H1 (cell line): ENCODE measurements around the gene PLK1. TPM values are rescaled to one million over a fixed set of nuclear protein-coding genes. Genes with fewer than 3 reads are reported as not detected.

Experiments used
- CTCF ChIA-PET: fragments of 300-600 bp; sonication (Branson Sonifier 250); formaldehyde crosslinking; loops from one replicate; lab custom pipeline; 2021; ENCODE audit not compliant: partially characterized antibody; lab: Charles Lee
- POLR2A ChIA-PET: fragments of 300-600 bp; sonication (Branson Sonifier 250); formaldehyde crosslinking; loops from one replicate; lab custom pipeline; 2021; ENCODE audit warnings: inconsistent platforms; ENCODE audit not compliant: partially characterized antibody; lab: Charles Lee
- DNase-seq, 2 experiments: peaks; one replicate each; pipeline versions ENCODE4 v3.0.0 to v3.0.0-alpha.2; 2010 to 2022; ENCODE audit warnings: low spot score in 2 of 2, low read depth in 1 of 2, mixed read lengths in 1 of 2
- FAIRE-seq: peaks from 2 replicates; lab custom pipeline; 2011; peaks lifted over from hg19 to GRCh38; lab: Jason Lieb, UNC
- H2AFZ ChIP-seq: 2 replicates; pipeline ENCODE4 v1.8.1; 2012; ENCODE audit warnings: low read length, inconsistent platforms
- H2AK5ac ChIP-seq: 2 replicates; pipeline ENCODE4 v1.6.1; 2013; ENCODE audit warnings: low read depth, low read length
- H2BK120ac ChIP-seq: replicated peaks from 2 replicates; pipeline ENCODE3; 2013; ENCODE audit warnings: low read depth, low read length, inconsistent platforms
- H2BK12ac ChIP-seq: 2 replicates; pipeline ENCODE4 v1.6.1; 2013; ENCODE audit warnings: low read depth, low read length
- H2BK15ac ChIP-seq: 2 replicates; pipeline ENCODE4 v1.6.1; 2013; ENCODE audit warnings: low read length
- H2BK20ac ChIP-seq: 2 replicates; pipeline ENCODE4 v1.6.1; 2013; ENCODE audit warnings: low read length
- H2BK5ac ChIP-seq: 2 replicates; pipeline ENCODE4 v1.6.1; 2013; ENCODE audit warnings: low read depth, low read length
- H3K14ac ChIP-seq: 2 replicates; pipeline ENCODE4 v1.6.1; 2013; ENCODE audit warnings: inconsistent platforms; ENCODE audit not compliant: insufficient read length
- H3K18ac ChIP-seq: 2 replicates; pipeline ENCODE4 v1.6.1; 2013; ENCODE audit warnings: low read length; ENCODE audit errors: extremely low read depth
- H3K23ac ChIP-seq: 2 replicates; pipeline ENCODE4 v1.6.1; 2013; ENCODE audit warnings: inconsistent platforms; ENCODE audit not compliant: insufficient read length
- H3K23me2 ChIP-seq: 2 replicates; pipeline ENCODE4 v1.6.1; 2013; ENCODE audit warnings: low read depth, low read length
- H3K27ac ChIP-seq: 2 replicates; pipeline ENCODE4 v1.6.1; 2011; ENCODE audit warnings: low read depth, low read length, inconsistent platforms
- H3K27me3 ChIP-seq, 4 experiments: replicated peaks in 1 of 4; 1 replicate in 1 of 4; 2 replicates in 3 of 4; pipeline versions ENCODE4 v1.6.1 to v1.8.1; 2011 to 2013; ENCODE audit warnings: low read length in 3 of 4, mild to moderate bottlenecking in 3 of 4, inconsistent platforms in 2 of 4, mixed read lengths in 2 of 4, moderate library complexity in 1 of 4; ENCODE audit not compliant: control insufficient read depth in 3 of 4, insufficient read depth in 3 of 4; ENCODE audit errors: extremely low read depth in 1 of 4
- H3K36me3 ChIP-seq, 4 experiments: 2 replicates each; pipeline versions ENCODE4 v1.6.1 to v1.8.1; 2011 to 2013; ENCODE audit warnings: mild to moderate bottlenecking in 4 of 4, low read length in 3 of 4, moderate library complexity in 2 of 4, control low read depth in 1 of 4, inconsistent platforms in 1 of 4; ENCODE audit not compliant: insufficient read depth in 4 of 4, control insufficient read depth in 2 of 4
- H3K4ac ChIP-seq: replicated peaks from 2 replicates; pipeline ENCODE3; 2013; ENCODE audit warnings: low read length, low read depth, mixed read lengths, inconsistent platforms; ENCODE audit not compliant: insufficient read length
- H3K4me1 ChIP-seq, 4 experiments: replicated peaks in 1 of 4; 1 replicate in 1 of 4; 2 replicates in 3 of 4; pipeline versions ENCODE4 v1.6.1 to v1.8.1; 2011 to 2013; ENCODE audit warnings: low read length in 3 of 4, inconsistent platforms in 2 of 4, mixed read lengths in 1 of 4; ENCODE audit not compliant: insufficient read depth in 4 of 4, control insufficient read depth in 3 of 4
- H3K4me2 ChIP-seq, 2 experiments: 2 replicates each; pipeline versions ENCODE4 v1.6.1 to v1.8.1; 2011 to 2013; ENCODE audit warnings: low read depth in 2 of 2, low read length in 2 of 2, control low read depth in 1 of 2, inconsistent platforms in 1 of 2, mild to moderate bottlenecking in 1 of 2; ENCODE audit not compliant: insufficient read depth in 1 of 2
- H3K4me3 ChIP-seq, 4 experiments: fragments of 200-600, 300-600 bp in 1 of 4; sonication (generic), shearing (Covaris generic), sonication (Bioruptor Twin) in 1 of 4; 2 replicates each; pipeline versions ENCODE4 v1.5.1 to v1.8.1; 2011 to 2016; ENCODE audit warnings: low read length in 4 of 4, low read depth in 3 of 4, control low read depth in 2 of 4, inconsistent platforms in 2 of 4, mild to moderate bottlenecking in 2 of 4, mixed read lengths in 1 of 4, moderate library complexity in 1 of 4; ENCODE audit not compliant: insufficient read depth in 2 of 4; ENCODE audit errors: extremely low read depth in 1 of 4
- H3K56ac ChIP-seq: replicated peaks from 2 replicates; pipeline ENCODE3; 2013; ENCODE audit warnings: low read depth, mild to moderate bottlenecking, mixed read lengths, low read length, inconsistent platforms; ENCODE audit not compliant: insufficient read length
- H3K79me1 ChIP-seq: 2 replicates; pipeline ENCODE4 v1.6.1; 2013; ENCODE audit warnings: low read depth, low read length, control low read depth
- H3K79me2 ChIP-seq, 2 experiments: 2 replicates each; pipeline versions ENCODE4 v1.6.1 to v1.8.1; 2012 to 2013; ENCODE audit warnings: low read length in 2 of 2, mild to moderate bottlenecking in 2 of 2, inconsistent platforms in 1 of 2; ENCODE audit not compliant: insufficient read depth in 2 of 2, control insufficient read depth in 1 of 2
- H3K9ac ChIP-seq, 4 experiments: replicated peaks in 1 of 4; 1 replicate in 1 of 4; 2 replicates in 3 of 4; pipeline versions ENCODE4 v1.6.1 to v1.8.1; 2011 to 2013; ENCODE audit warnings: low read depth in 3 of 4, low read length in 3 of 4, control low read depth in 2 of 4, mild to moderate bottlenecking in 2 of 4, moderate library complexity in 2 of 4, inconsistent platforms in 1 of 4; ENCODE audit errors: extremely low read depth in 1 of 4
- H3K9me3 ChIP-seq, 2 experiments: 2 replicates each; pipeline versions ENCODE4 v1.6.1 to v1.8.1; 2012 to 2013; ENCODE audit warnings: mild to moderate bottlenecking in 2 of 2, moderate library complexity in 2 of 2, control low read depth in 1 of 2, inconsistent platforms in 1 of 2, low read depth in 1 of 2, low read length in 1 of 2, mixed read lengths in 1 of 2; ENCODE audit not compliant: insufficient read depth in 2 of 2
- H4K20me1 ChIP-seq, 2 experiments: replicated peaks in 1 of 2; 2 replicates each; pipeline versions ENCODE3 to v1.8.1; 2011 to 2013; ENCODE audit warnings: inconsistent platforms in 2 of 2, low read length in 2 of 2, mild to moderate bottlenecking in 1 of 2; ENCODE audit not compliant: insufficient read depth in 2 of 2, control insufficient read depth in 1 of 2
- H4K5ac ChIP-seq: 2 replicates; pipeline ENCODE4 v1.6.1; 2013; ENCODE audit warnings: low read length, low read depth, mixed read lengths, inconsistent platforms; ENCODE audit not compliant: insufficient read length
- H4K8ac ChIP-seq: 2 replicates; pipeline ENCODE4 v1.8.0; 2013; ENCODE audit warnings: mild to moderate bottlenecking, moderate library complexity, low read length, inconsistent platforms; ENCODE audit not compliant: insufficient read depth; ENCODE audit errors: extremely low read depth
- H4K91ac ChIP-seq: replicated peaks from 2 replicates; pipeline ENCODE3; 2013; ENCODE audit warnings: low read length, mixed read lengths, inconsistent platforms; ENCODE audit not compliant: insufficient read length
- ASH2L ChIP-seq: fragments of 200-600, 300-600 bp; sonication (generic); IDR thresholded peaks from one replicate; pipeline ENCODE4 v1.7.1; 2017; ENCODE audit warnings: low read length
- ATF2 ChIP-seq: IDR thresholded peaks from 2 replicates; pipeline ENCODE4 v1.6.1; 2012; ENCODE audit warnings: low read length, inconsistent platforms
- BCL11A ChIP-seq, 2 experiments: IDR thresholded peaks; one replicate each; pipeline ENCODE4 v1.6.1; 2011; ENCODE audit warnings: low read depth in 2 of 2, low read length in 2 of 2, mild to moderate bottlenecking in 2 of 2
- BRCA1 ChIP-seq: IDR thresholded peaks from 2 replicates; pipeline ENCODE4 v1.6.1; 2012; ENCODE audit warnings: low read depth, low read length, improper control_type of control experiment
- EP300 ChIP-seq, 2 experiments: IDR thresholded peaks; 1 replicate in 1 of 2; 2 replicates in 1 of 2; pipeline ENCODE4 v1.6.1; 2011 to 2012; ENCODE audit warnings: low read depth in 2 of 2, low read length in 2 of 2, mild to moderate bottlenecking in 2 of 2, borderline replicate concordance in 1 of 2, inconsistent platforms in 1 of 2, moderate library complexity in 1 of 2
- HDAC2 ChIP-seq, 2 experiments: fragments of 300-600 bp in 1 of 2; sonication (generic) in 1 of 2; IDR thresholded peaks; 2 replicates each; pipeline ENCODE4 v1.6.1; 2011 to 2012; ENCODE audit warnings: low read depth in 2 of 2, low read length in 2 of 2, mild to moderate bottlenecking in 2 of 2, moderate library complexity in 2 of 2, borderline replicate concordance in 1 of 2, inconsistent platforms in 1 of 2
- HDAC6 ChIP-seq: IDR thresholded peaks from one replicate; pipeline ENCODE4 v1.7.1; 2012; ENCODE audit warnings: low read depth, mild to moderate bottlenecking, inconsistent platforms, low read length, moderate library complexity
- PHF8 ChIP-seq: fragments of 200-600 bp; sonication (generic); conservative IDR thresholded peaks from 2 replicates; pipeline ENCODE4 v1.7.1; 2012; ENCODE audit warnings: low read depth, mild to moderate bottlenecking, inconsistent platforms, low read length, moderate library complexity
- POLR2A ChIP-seq, 2 experiments: IDR thresholded peaks; 1 replicate in 1 of 2; 2 replicates in 1 of 2; pipeline ENCODE4 v1.6.1; 2011; ENCODE audit warnings: low read depth in 2 of 2, low read length in 2 of 2, mild to moderate bottlenecking in 2 of 2; ENCODE audit errors: control extremely low read depth in 1 of 2
- SUZ12 ChIP-seq: fragments of 200-600 bp; sonication (generic); IDR thresholded peaks from 2 replicates; pipeline ENCODE4 v1.6.1; 2012; ENCODE audit warnings: mild to moderate bottlenecking, inconsistent platforms, low read length, moderate library complexity, mixed read lengths
- ZNF274 ChIP-seq: IDR thresholded peaks from 2 replicates; pipeline ENCODE4 v1.7.0; 2012; ENCODE audit warnings: low read length, borderline replicate concordance; ENCODE audit errors: extremely low read depth
- WGBS, 2 experiments: shearing (Covaris generic) in 1 of 2; methylation state at CpG; one replicate each; pipeline versions ENCODE4 v1.1.6 to v1.1.7; 2013 to 2015; ENCODE audit warnings: low lambda C conversion rate in 2 of 2, mixed read lengths in 2 of 2, inconsistent platforms in 1 of 2, low coverage in 1 of 2, missing lambda C conversion rate in 1 of 2; ENCODE audit not compliant: insufficient replicate concordance in 2 of 2, insufficient coverage in 1 of 2, insufficient read length in 1 of 2; ENCODE audit errors: extremely low coverage in 1 of 2, missing lambda C conversion rate in 1 of 2; 5-methylcytosine and 5-hydroxymethylcytosine counted together
- polyA plus RNA-seq, 7 experiments: library from polyadenylated mRNA; depleted of rRNA in 3 of 7; stranded (reverse) in 5 of 7; unstranded in 2 of 7; fragments of >200 nt in 5 of 7; fragments of 200-250 nt in 2 of 7; gene quantifications; 1 replicate in 5 of 7; 2 replicates in 1 of 7; 4 replicates in 1 of 7; pipeline versions ENCODE4 v1.2.1 to v1.2.3, GENCODE V29; 2011 to 2013; ENCODE audit warnings: missing spikeins in 2 of 7, mixed read lengths in 2 of 7
- total RNA-seq: library from RNA; stranded (reverse); fragmentation: NEBNext Ultra II Directional; extraction: Animal tissue kit (Norgen Biotek cat#: 25700); gene quantifications from 2 replicates; pipeline ENCODE4 v1.2.1, GENCODE V29; 2021

PLK1 gene
- total and polyA plus RNA-seq, 2 of the 8 experiments (the other 6 are each of a cell fraction or from before 2014, with no cell fraction given) = 127 to 139 TPM

GRCh38 chr16:23724096-23724784 is 45.6 kb downstream of the PLK1 start:
- Histone ChIP-seq H4K5ac (no peak overlapping the region), H3K14ac (no peak overlapping the region), H3K23ac (no peak overlapping the region), H3K4me3 (no peak overlapping the region), H2AFZ (no peak overlapping the region), H3K4ac (no peak overlapping the region), H3K36me3 (no peaks in the 10 kb centered on the region), H2BK5ac (no peak overlapping the region), H2BK120ac (no peak overlapping the region), H3K23me2 (no peaks in the 10 kb centered on the region), H3K18ac (no peak overlapping the region), H3K4me2 (no peak overlapping the region), H2BK12ac (no peak overlapping the region), H3K27me3 (no peaks in the 10 kb centered on the region), H2AK5ac (no peak overlapping the region), H4K91ac (no peak overlapping the region), H2BK15ac (no peak overlapping the region), H4K20me1 (no peaks in the 10 kb centered on the region), H3K4me1 (peaks cover 0 to 2% (median 0%) of the 10 kb centered on the region in 4 experiments; a peak in 2 of 7 replicates), H3K56ac (no peak overlapping the region), H3K9ac (no peak overlapping the region), H4K8ac (no peak overlapping the region), H3K9me3 (0 out of 4 replicates have a peak, but pooled peaks cover 0 to 3% of the 10 kb centered on the region in 2 experiments), H3K27ac (no peak overlapping the region), H2BK20ac (no peak overlapping the region), H3K79me2 (no peaks in the 10 kb centered on the region), H3K79me1 (no peaks in the 10 kb centered on the region)
- ChIA-PET CTCF (interaction anchor here (0.6 to 2.3 kb wide), 4 partner anchors 10 to 987 kb away, joined by 3 to 8 read pairs (median 3); no protein-coding TSS in a partner anchor), POLR2A (interaction anchor here (1.2 kb wide), 1 partner anchor 37 kb away, joined by 4 read pairs; no protein-coding TSS in a partner anchor)
- FAIRE-seq (no peak), DNase-seq (no peak)
- WGBS, 2 experiments = 90% methylated on average over 8 of the region's 8 CpGs; no CpG with 5 or more reads in 1 of the 2 experiments
- TF ChIP-seq POLR2A (IDR thresholded peaks at IDR 0.05; ENCODE audit: control extremely low read depth in 1 of 2, low read depth in 2 of 2, low read length in 2 of 2) (no peak), EP300 (IDR thresholded peaks at IDR 0.05; ENCODE audit: borderline replicate concordance in 1 of 2, low read depth in 2 of 2, low read length in 2 of 2) (no peak), BCL11A (IDR thresholded peaks at IDR 0.05; ENCODE audit: low read depth in 2 of 2, low read length in 2 of 2) (no peak), PHF8 (no peak), SUZ12 (no peak), ZNF274 (no peak), BRCA1 (no peak), ASH2L (no peak), ATF2 (no peak), HDAC6 (no peak), HDAC2 (IDR thresholded peaks at IDR 0.05; ENCODE audit: borderline replicate concordance in 1 of 2, low read depth in 2 of 2, low read length in 2 of 2) (no peak)
